ENCODE data around the gene ZNF226.
"Not testable (repeated sequence)": the region's sequence is repeated elsewhere in the genome, so short reads cannot be mapped to it uniquely, and the experiment has no call there.

The ZNF226 gene

GRCh38 chr19:44164673-44165512 lies at the start of gene ZNF226:
TSS of gene ZNF226 (plus strand) at chr19:44165100. CDS start at chr19:44170081, 4,981 bp downstream.
- ChIA-PET POLR2A (ENCODE audit: low non-redundant PET) (interaction anchor here (0.8 kb wide), 1 partner anchor 180 kb away, joined by 3 read pairs; no protein-coding TSS in a partner anchor), CTCF (no interaction called here)
- peak; percentile 86 for DNase-seq (ENCODE audit: low spot score)
- peak within 1 kb of the TSS; percentile 82 for H3K27ac ChIP-seq
- no peak for TF ChIP-seq CTCF (conservative IDR thresholded peaks at IDR 0.05; ENCODE audit: low read depth)

- DNase-seq (ENCODE audit: low spot score); H3K27ac ChIP-seq; POLR2A ChIA-PET (ENCODE audit: low non-redundant PET): not testable (repeated sequence)
- CTCF ChIA-PET: interaction anchor here (0.9 kb wide), 1 partner anchor 450 kb away, joined by 3 read pairs; no protein-coding TSS in a partner anchor
Measured at GRCh38 chr19:44121162-44121561, 43.7 kb upstream of the ZNF226 start.

- ChIA-PET CTCF (no interaction called here), POLR2A (ENCODE audit: low non-redundant PET) (no interaction called here)
- H3K27ac ChIP-seq: no peak overlapping the region
- no peak for DNase-seq (ENCODE audit: low spot score)
- no peak for TF ChIP-seq CTCF (conservative IDR thresholded peaks at IDR 0.05; ENCODE audit: low read depth)
Measured at GRCh38 chr19:44131955-44132354, 32.9 kb upstream of the ZNF226 start.

- peak; percentile 86 for DNase-seq (ENCODE audit: low spot score)
- CTCF ChIA-PET: interaction anchor here (1.0 kb wide), 1 partner anchor 46 kb away, joined by 3 read pairs; no protein-coding TSS in a partner anchor
- no peak for TF ChIP-seq CTCF (conservative IDR thresholded peaks at IDR 0.05; ENCODE audit: low read depth)
- H3K27ac ChIP-seq: peak within 1 kb of the TSS; percentile 67
- POLR2A ChIA-PET (ENCODE audit: low non-redundant PET): no interaction called here
Measured at GRCh38 chr19:44141191-44142058, 23.5 kb upstream of the ZNF226 start, which contains the start of gene ZNF234. TSS of gene ZNF234 (plus strand) at chr19:44141554. CDS start at chr19:44144633, 3,079 bp downstream.

GRCh38 chr19:44142059-44142433 lies 22.9 kb upstream of the ZNF226 start:
- CTCF ChIA-PET: interaction anchor here (1.0 kb wide), 1 partner anchor 47 kb away, joined by 3 read pairs; no protein-coding TSS in a partner anchor
- no peak for DNase-seq (ENCODE audit: low spot score)
- no peak for TF ChIP-seq CTCF (conservative IDR thresholded peaks at IDR 0.05; ENCODE audit: low read depth)
- peak overlapping the region; percentile 67 for H3K27ac ChIP-seq
- POLR2A ChIA-PET (ENCODE audit: low non-redundant PET): no interaction called here

GRCh38 chr19:44149776-44150175 lies 15.1 kb upstream of the ZNF226 start:
- POLR2A ChIA-PET (ENCODE audit: low non-redundant PET): interaction anchor here (0.6 kb wide), 1 partner anchor 493 kb away, joined by 3 read pairs; no protein-coding TSS in a partner anchor

More at GRCh38 chr19:44149776-44150175, 15.1 kb upstream of the ZNF226 start:
- CTCF ChIA-PET: interaction anchor here (0.6 kb wide), 1 partner anchor 55 kb away, joined by 3 read pairs; no protein-coding TSS in a partner anchor
- no peak for DNase-seq (ENCODE audit: low spot score)
- no peak overlapping the region for H3K27ac ChIP-seq
- no peak for TF ChIP-seq CTCF (conservative IDR thresholded peaks at IDR 0.05; ENCODE audit: low read depth)
